Heart left ventricle (tissue), 13 donors: Measurements from ENCODE around the gene RHOJ.
"Not testable (repeated sequence)": the region's sequence is repeated elsewhere in the genome, so short reads cannot be mapped to it uniquely, and the experiment has no call there.

Experiments
- POLR2A ChIP-seq, 2 donors: fragments of 450-650 bp; IDR thresholded peaks; one replicate each; pipeline ENCODE4 v1.6.1; 2017; ENCODE audit warnings: antibody characterized with exemption in 2 of 2, mild to moderate bottlenecking in 2 of 2, moderate library complexity in 2 of 2
- TF ChIP-seq, protein P1 (sequence below), 12 donors: fragments of 200-600 bp; sonication (generic) in 4 of 12; IDR thresholded peaks; one replicate each; pipeline versions ENCODE4 v1.5.0 to v1.8.0; 2018 to 2022; ENCODE audit warnings: antibody characterized with exemption in 12 of 12, mild to moderate bottlenecking in 5 of 12
- donor health status: ischemic (EF 13 %, LVEDD 7.1; RV severe dilation, severe dysfunction).
- donor health status: DM: no; HTN: yes; CAD: no.
- donor health status: DM: no; HTN: no; CAD: no.
- donor health status: ischemic (EF 25% LVEDD 6.9; RV normal size, moderate dysfunction).
- donor health status: ischemic (EF 25% LVEDD 5.7; RV mildly dilated, moderate dysfunction).
- donor health status: ischemic (EF 35%, LVEDD 5.7; RV mildly dilated, moderate dysfunction).
- donor health status: nonischemic (EF 11% LVEDD 7.7; RV severe dilation, severe dysfunction).
- donor health status: DM: yes; HTN: yes; CAD: no.
- donor health status: PGD.
- donor health status: ischemic (EF 29% LVEDD 5.4; RV normal size, mild dysfunction).
- donor health status: nonischemic (EF 23%, LVEDD 6.1; RV moderate dilation, normal function).

DNA sequence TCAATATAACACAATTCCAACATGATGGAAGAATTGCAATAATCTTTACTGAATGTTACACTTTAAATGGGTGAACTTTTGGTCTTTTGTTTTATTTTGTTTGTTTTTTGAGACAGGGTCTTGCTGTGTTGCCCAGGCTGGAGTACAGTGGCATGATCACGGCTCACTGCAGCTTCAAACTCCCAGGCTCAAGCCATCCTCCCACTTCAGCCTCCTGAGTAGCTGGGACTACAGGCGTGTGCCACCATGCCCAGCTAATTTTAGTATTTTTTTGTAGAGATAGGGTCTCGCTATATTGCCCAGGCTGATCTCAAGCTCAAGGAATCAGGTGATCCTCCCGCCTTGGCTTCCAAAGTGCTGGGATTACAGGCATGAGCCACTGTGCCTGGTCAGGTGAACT, 75.7 kb downstream of the RHOJ start:
- TF ChIP-seq, protein P1, sequence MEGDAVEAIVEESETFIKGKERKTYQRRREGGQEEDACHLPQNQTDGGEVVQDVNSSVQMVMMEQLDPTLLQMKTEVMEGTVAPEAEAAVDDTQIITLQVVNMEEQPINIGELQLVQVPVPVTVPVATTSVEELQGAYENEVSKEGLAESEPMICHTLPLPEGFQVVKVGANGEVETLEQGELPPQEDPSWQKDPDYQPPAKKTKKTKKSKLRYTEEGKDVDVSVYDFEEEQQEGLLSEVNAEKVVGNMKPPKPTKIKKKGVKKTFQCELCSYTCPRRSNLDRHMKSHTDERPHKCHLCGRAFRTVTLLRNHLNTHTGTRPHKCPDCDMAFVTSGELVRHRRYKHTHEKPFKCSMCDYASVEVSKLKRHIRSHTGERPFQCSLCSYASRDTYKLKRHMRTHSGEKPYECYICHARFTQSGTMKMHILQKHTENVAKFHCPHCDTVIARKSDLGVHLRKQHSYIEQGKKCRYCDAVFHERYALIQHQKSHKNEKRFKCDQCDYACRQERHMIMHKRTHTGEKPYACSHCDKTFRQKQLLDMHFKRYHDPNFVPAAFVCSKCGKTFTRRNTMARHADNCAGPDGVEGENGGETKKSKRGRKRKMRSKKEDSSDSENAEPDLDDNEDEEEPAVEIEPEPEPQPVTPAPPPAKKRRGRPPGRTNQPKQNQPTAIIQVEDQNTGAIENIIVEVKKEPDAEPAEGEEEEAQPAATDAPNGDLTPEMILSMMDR (IDR thresholded peaks at IDR 0.05), result not testable (repeated sequence)
- not testable (repeated sequence) for TF ChIP-seq POLR2A (IDR thresholded peaks at IDR 0.05)
